Measurements from ENCODE around the gene SEZ6L.

GRCh38 chr22:26276529-26277160, 107.4 kb downstream of the SEZ6L start:
- TF ChIP-seq TAF1 (IDR thresholded peaks at IDR 0.05; ENCODE audit: low read depth, low read length) (no peak), POLR2AphosphoS5 (IDR thresholded peaks at IDR 0.05; ENCODE audit: low read depth, low read length) (no peak), POLR2A (IDR thresholded peaks at IDR 0.05; ENCODE audit: low read depth, low read length) (no peak), POU2F2 (IDR thresholded peaks at IDR 0.05; ENCODE audit: low read depth, low read length) (no peak), PAX5 (IDR thresholded peaks at IDR 0.05; ENCODE audit: insufficient read depth, low read length, severe bottlenecking) (no peak)
